Ureter (tissue), 1 donor: ENCODE results near the gene HOXA5. TPM values are rescaled to one million over a fixed set of nuclear protein-coding genes. Genes with fewer than 3 reads are reported as not detected.

Source experiments
- DNase-seq: peaks from one replicate; pipeline ENCODE4 v3.0.0-alpha.2; 2020; ENCODE audit warnings: low spot score
- total RNA-seq: library from RNA; stranded (reverse); gene quantifications from one replicate; pipeline ENCODE4 v1.2.4, GENCODE V29; 2023
- donor health status: DM: yes; HTN: yes; CAD: no.

The HOXA5 gene
- total RNA-seq, 1 donor from 2014 or later, result 10.4 TPM

- DNase-seq, result no peak
These were observed 9.1 kb downstream of the HOXA5 start for GRCh38 chr7:27134392-27134791.

GRCh38 chr7:27133409-27134231 is 9.9 kb downstream of the HOXA5 start:
- no peak for DNase-seq

- DNase-seq, result no peak
These were observed 10.5 kb downstream of the HOXA5 start for GRCh38 chr7:27132978-27133377.

- no peak for DNase-seq
These were observed 11.3 kb downstream of the HOXA5 start for GRCh38 chr7:27132214-27132613.

- no peak for DNase-seq
These were observed 12.1 kb downstream of the HOXA5 start for GRCh38 chr7:27131390-27131819.

- peak; percentile 95 for DNase-seq
These were observed 12.7 kb downstream of the HOXA5 start, which contains the start of gene HOXA4 for GRCh38 chr7:27130540-27131389. Gene HOXA4, minus strand, starts transcription at chr7:27130757. Its CDS starts 24 bp downstream, at chr7:27130733.

GRCh38 chr7:27129729-27130539 is 13.5 kb downstream of the HOXA5 start:
- DNase-seq, result peak; percentile 55

- peak; percentile 42 for DNase-seq
These were observed 14.4 kb downstream of the HOXA5 start for GRCh38 chr7:27128776-27129728.

GRCh38 chr7:27128034-27128433 is 15.4 kb downstream of the HOXA5 start:
- DNase-seq, result no peak

- no peak for DNase-seq
These were observed 16.7 kb downstream of the HOXA5 start for GRCh38 chr7:27126596-27127327.

GRCh38 chr7:27125986-27126394 is 17.5 kb downstream of the HOXA5 start:
- DNase-seq, result no peak

GRCh38 chr7:27124902-27125689 is 18.4 kb downstream of the HOXA5 start:
- DNase-seq, result no peak

GRCh38 chr7:27124096-27124901 is 19.2 kb downstream of the HOXA5 start:
- no peak for DNase-seq

GRCh38 chr7:27123477-27124053 is 19.9 kb downstream of the HOXA5 start:
- DNase-seq, result no peak

- DNase-seq, result no peak
These were observed 20.4 kb downstream of the HOXA5 start for GRCh38 chr7:27123007-27123476.

GRCh38 chr7:27122077-27122910 is 21.2 kb downstream of the HOXA5 start:
- DNase-seq, result no peak

- DNase-seq, result no peak
These were observed 21.8 kb downstream of the HOXA5 start for GRCh38 chr7:27121684-27122076.
